Measurements from ENCODE around the gene PLEKHN1. TPM values are rescaled to one million over a fixed set of nuclear protein-coding genes. Genes with fewer than 3 reads are reported as not detected.
"Not testable (repeated sequence)": the region's sequence is repeated elsewhere in the genome, so short reads cannot be mapped to it uniquely, and the experiment has no call there.

PLEKHN1 gene
- total RNA-seq, 1 donor = 0.54 TPM

GRCh38 chr1:972726-973458 is 6.6 kb downstream of the PLEKHN1 start:
- no peak overlapping the region for H3K4me3 ChIP-seq (ENCODE audit: low read depth, low read length)

DNA sequence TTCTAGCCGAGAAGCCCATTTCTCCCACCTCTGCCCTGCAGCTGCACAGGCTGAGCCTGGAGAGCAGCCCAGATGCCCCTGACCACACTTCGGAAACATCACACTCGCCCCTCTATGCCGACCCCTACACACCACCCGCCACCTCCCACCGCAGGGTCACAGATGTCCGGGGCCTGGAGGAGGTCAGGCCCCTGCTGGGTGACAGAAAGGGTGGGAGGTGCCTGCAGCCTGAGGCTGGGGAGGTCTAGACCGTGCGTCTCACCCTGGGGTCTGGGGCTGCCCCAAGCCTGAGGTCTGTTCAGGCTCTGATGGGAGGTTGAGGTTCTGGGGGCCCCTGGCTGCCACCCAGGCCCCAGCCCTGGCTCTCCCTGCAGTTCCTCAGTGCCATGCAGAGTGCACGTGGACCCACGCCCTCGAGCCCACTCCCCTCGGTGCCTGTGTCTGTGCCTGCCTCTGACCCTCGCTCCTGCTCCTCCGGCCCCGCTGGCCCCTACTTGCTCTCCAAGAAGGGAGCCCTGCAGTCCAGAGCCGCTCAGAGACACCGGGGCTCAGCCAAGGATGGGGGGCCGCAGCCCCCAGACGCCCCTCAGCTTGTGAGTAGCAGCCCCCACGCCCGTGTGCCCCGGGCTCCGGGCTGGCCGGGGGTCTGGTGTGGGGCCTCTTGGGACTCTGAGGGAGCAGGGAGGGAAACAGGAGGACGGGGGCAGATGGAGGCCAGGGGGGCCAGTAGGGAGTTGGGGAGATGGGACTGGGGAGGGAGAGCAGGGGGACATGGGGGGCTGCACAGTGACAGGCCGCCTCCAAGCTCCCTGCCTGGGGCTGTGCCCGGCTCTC is 7.4 kb downstream of the PLEKHN1 start:
- TF ChIP-seq, protein P1, sequence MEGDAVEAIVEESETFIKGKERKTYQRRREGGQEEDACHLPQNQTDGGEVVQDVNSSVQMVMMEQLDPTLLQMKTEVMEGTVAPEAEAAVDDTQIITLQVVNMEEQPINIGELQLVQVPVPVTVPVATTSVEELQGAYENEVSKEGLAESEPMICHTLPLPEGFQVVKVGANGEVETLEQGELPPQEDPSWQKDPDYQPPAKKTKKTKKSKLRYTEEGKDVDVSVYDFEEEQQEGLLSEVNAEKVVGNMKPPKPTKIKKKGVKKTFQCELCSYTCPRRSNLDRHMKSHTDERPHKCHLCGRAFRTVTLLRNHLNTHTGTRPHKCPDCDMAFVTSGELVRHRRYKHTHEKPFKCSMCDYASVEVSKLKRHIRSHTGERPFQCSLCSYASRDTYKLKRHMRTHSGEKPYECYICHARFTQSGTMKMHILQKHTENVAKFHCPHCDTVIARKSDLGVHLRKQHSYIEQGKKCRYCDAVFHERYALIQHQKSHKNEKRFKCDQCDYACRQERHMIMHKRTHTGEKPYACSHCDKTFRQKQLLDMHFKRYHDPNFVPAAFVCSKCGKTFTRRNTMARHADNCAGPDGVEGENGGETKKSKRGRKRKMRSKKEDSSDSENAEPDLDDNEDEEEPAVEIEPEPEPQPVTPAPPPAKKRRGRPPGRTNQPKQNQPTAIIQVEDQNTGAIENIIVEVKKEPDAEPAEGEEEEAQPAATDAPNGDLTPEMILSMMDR (IDR thresholded peaks at IDR 0.05; ENCODE audit: insufficient read depth, low read length) = no peak
- no peak for DNase-seq (ENCODE audit: low read depth)
- no peak overlapping the region for H3K4me3 ChIP-seq (ENCODE audit: low read depth, low read length)

More at GRCh38 chr1:972726-973458, 6.6 kb downstream of the PLEKHN1 start:
- DNase-seq (ENCODE audit: low read depth) = no peak
- TF ChIP-seq, protein P1 (IDR thresholded peaks at IDR 0.05; ENCODE audit: insufficient read depth, low read length) = no peak

- no peak overlapping the region for H3K4me3 ChIP-seq (ENCODE audit: low read depth, low read length)
- DNase-seq (ENCODE audit: low read depth) = no peak
- TF ChIP-seq, protein P1 (IDR thresholded peaks at IDR 0.05; ENCODE audit: insufficient read depth, low read length) = no peak
Measured at GRCh38 chr1:974293-974640, 8.0 kb downstream of the PLEKHN1 start.

DNA sequence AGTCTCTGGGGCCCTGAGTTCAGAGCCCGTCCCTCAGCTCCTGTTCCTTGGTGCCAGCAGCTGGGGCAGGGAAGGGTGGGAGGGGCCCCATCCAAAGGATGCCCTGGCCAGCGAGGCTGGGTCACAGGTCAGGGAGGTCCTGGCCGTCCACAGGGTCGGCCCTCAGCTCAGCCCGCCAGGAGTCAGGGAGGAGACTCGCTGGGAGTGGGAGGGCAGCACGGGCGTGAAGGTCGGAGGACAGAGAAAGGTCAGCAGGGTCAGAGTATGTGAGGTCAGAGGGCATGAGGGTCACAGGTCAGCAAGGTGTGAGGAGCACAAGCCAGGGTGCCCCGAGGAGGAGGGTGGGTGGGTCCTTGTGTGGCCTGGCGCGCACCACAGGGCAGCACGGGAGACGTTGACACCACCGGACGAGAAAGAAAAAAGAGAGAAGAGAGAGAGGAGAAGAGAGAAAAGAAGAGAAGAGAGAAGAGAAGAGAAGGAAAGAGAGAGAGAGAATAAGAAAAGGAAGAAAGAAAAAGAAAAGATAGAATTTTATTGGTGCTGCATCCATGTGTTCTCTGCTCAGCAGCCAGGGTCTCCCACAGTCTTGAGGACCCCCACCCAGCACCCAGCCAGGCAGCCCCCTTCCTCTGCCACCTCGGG is 8.5 kb downstream of the PLEKHN1 start:
- TF ChIP-seq, protein P1 (IDR thresholded peaks at IDR 0.05; ENCODE audit: insufficient read depth, low read length) = no peak
- H3K4me3 ChIP-seq (ENCODE audit: low read depth, low read length) = no peak overlapping the region
- DNase-seq (ENCODE audit: low read depth) = no peak

GRCh38 chr1:975365-975764 is 9.1 kb downstream of the PLEKHN1 start:
- H3K4me3 ChIP-seq (ENCODE audit: low read depth, low read length) = no peak overlapping the region
- no peak for DNase-seq (ENCODE audit: low read depth)
- TF ChIP-seq, protein P1 (IDR thresholded peaks at IDR 0.05; ENCODE audit: insufficient read depth, low read length) = no peak

DNA sequence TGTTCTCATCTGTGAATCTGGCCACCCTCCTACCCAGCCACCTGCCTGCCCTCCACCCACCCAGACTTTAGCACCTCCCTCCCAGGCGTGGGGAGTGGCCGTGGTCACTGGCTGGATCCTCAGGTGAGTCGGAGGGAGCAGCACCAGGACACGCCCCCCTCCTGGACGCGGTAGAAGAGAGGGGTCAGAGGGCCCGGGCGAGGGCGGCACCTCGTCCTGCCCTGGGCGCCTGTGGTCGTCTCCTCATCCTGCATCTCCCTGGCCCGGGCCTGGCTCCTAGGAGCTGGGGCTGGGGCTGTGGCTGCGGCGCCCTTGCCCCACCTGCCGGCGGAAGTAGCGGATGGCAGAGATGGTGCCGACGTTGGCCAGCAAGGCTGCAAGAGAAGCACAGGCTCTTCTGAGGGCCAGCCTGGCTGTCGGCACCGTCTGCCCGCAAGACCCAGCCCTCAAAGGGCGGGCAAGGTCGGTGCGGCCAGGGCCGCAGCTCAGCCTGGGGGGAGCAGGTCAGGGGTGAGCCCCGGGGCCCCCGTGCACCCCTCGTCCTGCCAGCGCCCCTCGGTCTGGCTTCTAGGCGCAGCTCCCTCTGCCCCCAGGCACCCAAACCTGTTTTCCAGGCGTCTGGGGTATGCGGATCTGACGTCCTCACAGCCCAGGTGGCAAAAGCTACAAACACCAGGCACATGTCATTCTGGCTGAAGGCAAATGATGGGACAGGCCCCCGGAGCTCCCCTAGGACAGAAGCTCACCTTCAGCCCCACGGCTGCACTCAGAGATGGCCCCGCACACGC is 9.8 kb downstream of the PLEKHN1 start:
- no peak overlapping the region for H3K4me3 ChIP-seq (ENCODE audit: low read depth, low read length)
- peak; percentile 16 for DNase-seq (ENCODE audit: low read depth)

DNA sequence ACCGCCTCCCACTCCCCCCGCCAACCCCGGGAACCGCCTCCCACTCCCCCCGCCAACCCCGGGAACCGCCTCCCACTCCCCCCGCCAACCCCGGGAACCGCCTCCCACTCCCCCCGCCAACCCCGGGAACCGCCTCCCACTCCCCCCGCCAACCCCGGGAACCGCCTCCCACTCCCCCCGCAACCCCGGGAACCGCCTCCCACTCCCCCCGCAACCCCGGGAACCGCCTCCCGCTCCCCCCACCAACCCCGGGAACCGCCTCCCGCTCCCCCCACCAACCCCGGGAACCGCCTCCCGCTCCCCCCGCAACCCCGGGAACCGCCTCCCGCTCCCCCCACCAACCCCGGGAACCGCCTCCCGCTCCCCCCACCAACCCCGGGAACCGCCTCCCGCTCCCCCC is 10.5 kb downstream of the PLEKHN1 start:
- DNase-seq (ENCODE audit: low read depth); H3K4me3 ChIP-seq (ENCODE audit: low read depth, low read length): not testable (repeated sequence)

More for the DNA sequence above, 9.8 kb downstream of the PLEKHN1 start:
- TF ChIP-seq, protein P1 (IDR thresholded peaks at IDR 0.05; ENCODE audit: insufficient read depth, low read length) = peak; percentile 49

Data from fibroblast of the aortic adventitia (primary cell).